ENCODE results near the gene JPH2. TPM values are rescaled to one million over a fixed set of nuclear protein-coding genes. Genes with fewer than 3 reads are reported as not detected.

The JPH2 gene
- total RNA-seq, 1 donor from 2014 or later, result 182 TPM

GRCh38 chr20:44115762-44116644, 71.0 kb downstream of the JPH2 start:
- intact Hi-C loops (cut with micrococcal nuclease), result no loop called here
- ATAC-seq (peak; percentile 26), DNase-seq (no peak)

- ATAC-seq, result no peak
- no peak for DNase-seq
- intact Hi-C loops (cut with micrococcal nuclease), result no loop called here
Observed at GRCh38 chr20:44115181-44115580, 71.8 kb downstream of the JPH2 start.

GRCh38 chr20:44113618-44114376, 73.2 kb downstream of the JPH2 start:
- intact Hi-C loops (cut with micrococcal nuclease), result no loop called here
- ATAC-seq (no peak), DNase-seq (no peak)

- ATAC-seq, result no peak
- intact Hi-C loops (cut with micrococcal nuclease), result no loop called here
- DNase-seq, result no peak
Observed at GRCh38 chr20:44112889-44113617, 73.9 kb downstream of the JPH2 start.

DNA sequence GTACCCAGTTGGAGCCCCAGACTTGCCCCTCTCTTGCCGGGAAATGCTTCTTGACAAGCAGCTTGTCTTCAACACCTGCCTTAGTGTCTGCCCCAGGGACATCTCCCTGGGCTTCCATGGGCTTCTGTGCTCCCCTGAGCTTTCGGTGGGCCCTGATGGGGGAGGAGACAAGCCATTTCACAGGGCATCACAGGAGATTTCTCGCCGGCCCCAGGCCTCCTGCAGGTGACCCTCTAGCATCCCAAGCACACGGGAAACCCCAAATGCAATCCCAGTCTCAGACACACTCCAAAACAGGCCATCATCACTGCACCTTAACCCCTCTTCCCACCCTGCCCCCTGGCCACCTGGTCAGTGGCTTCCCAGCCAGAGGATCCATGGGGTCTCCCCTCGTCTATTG, 74.5 kb downstream of the JPH2 start:
- DNase-seq, result no peak
- intact Hi-C loops (cut with micrococcal nuclease), result no loop called here
- no peak for ATAC-seq

GRCh38 chr20:44111712-44112335, 75.2 kb downstream of the JPH2 start:
- no peak for ATAC-seq
- intact Hi-C loops (cut with micrococcal nuclease), result no loop called here
- DNase-seq, result no peak

GRCh38 chr20:44110816-44111568, 76.0 kb downstream of the JPH2 start:
- ATAC-seq (no peak), DNase-seq (no peak)
- intact Hi-C loops (cut with micrococcal nuclease), result no loop called here

GRCh38 chr20:44109951-44110361, 77.0 kb downstream of the JPH2 start:
- no peak for DNase-seq
- intact Hi-C loops (cut with micrococcal nuclease), result no loop called here
- ATAC-seq, result peak; percentile 20

DNA sequence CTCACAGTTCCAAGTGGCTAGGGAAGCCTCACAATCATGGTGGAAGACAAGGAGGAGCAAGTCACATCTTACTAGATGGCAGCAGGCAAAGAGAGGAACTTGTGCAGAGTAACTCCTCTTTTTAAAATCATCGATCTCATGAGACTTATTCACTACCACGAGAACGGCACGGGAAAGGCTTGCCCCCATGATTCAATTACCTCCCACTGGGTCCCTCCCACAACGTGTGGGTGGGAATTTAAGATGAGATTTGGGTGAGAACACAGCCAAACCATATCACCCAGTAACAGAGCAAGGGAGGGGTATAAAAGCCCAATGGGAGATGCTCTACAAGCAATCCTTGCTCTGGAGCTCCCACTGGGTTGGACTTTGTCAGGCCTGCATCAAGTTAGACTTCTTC, 80.4 kb downstream of the JPH2 start:
- intact Hi-C loops (cut with micrococcal nuclease), result no loop called here
- no peak for ATAC-seq
- DNase-seq, result no peak

DNA sequence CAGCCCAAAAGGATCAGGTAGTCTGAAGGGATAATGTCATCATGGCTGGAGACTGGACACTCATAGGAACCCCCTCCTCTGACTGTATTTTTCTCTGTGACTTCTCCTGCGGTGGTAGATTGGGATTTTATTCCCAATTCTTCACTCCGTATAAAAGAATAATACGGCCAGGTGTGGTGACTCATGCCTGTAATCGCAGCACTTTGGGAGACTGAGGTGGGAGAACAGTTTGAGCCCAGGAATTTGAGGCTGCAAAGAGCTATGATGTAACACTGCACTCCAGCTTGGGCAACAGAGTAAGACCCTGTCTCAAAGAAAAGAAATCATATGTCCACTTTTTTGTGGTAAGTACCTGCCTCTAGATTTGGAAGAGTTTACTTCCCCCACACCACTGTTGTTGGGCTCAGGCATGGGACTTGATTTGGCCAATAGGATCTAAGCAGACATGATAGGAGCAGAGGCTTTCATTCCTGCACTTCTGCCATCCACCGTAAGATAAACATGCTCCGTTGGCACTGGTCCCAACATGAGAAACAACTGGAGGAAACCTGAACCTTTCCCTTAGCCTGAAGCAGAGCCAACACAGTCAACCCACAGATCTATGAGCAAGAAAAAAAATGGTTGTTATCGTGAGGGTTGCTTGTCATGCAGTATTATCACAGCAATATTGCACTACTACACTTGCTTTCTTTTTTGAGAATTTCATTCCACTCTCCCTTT, 82.0 kb downstream of the JPH2 start:
- intact Hi-C loops (cut with micrococcal nuclease), result no loop called here
- ATAC-seq, result peak; percentile 36
- DNase-seq, result no peak

DNA sequence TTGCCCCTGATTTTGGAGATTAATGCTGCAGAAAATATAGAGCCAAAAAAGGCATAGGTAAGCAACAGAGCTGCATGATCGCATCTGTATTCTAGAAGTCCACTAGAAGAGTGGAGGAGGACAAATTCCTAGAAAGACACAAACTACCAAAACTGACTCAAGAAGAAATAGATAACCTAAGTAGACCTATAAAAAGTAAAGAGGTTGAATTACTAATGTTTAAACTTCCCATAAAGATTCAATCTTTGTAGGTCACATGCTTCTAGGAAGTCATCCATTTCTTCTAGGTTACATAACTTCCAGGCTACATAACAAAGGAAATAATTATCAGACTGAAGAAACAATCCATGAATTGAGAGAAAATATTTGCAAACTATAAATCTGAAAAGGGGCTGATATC, 84.4 kb downstream of the JPH2 start:
- DNase-seq (no peak), ATAC-seq (no peak)
- intact Hi-C loops (cut with micrococcal nuclease), result no loop called here

DNA sequence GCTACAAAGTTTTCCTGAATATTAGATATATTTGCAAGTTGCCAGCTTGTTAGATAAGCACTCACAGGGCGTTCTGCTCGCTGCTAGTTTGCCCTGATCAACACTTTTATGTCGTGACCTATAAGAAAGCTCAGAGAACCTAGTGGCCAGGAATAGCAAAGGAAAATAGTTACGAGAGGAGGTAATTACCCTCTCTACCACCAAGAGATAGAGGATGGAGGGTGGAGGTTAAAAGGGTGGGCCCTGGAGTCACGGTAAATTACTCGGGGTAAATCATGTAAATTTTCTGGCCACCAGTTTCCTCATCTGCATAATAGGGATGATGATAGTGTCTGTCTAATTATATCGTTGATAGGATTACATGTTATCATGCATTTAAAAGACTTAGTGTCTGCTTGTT, 87.2 kb downstream of the JPH2 start:
- intact Hi-C loops (cut with micrococcal nuclease), result no loop called here
- no peak for ATAC-seq
- no peak for DNase-seq

- DNase-seq (no peak), ATAC-seq (peak; percentile 16)
- intact Hi-C loops (cut with micrococcal nuclease), result no loop called here
Observed at GRCh38 chr20:44098657-44099056, 88.3 kb downstream of the JPH2 start.

- intact Hi-C loops (cut with micrococcal nuclease), result no loop called here
- ATAC-seq, result peak; percentile 17
- no peak for DNase-seq
Observed at GRCh38 chr20:44098256-44098630, 88.7 kb downstream of the JPH2 start.

GRCh38 chr20:44097521-44098255, 89.3 kb downstream of the JPH2 start:
- DNase-seq, result no peak
- intact Hi-C loops (cut with micrococcal nuclease), result no loop called here
- ATAC-seq, result peak; percentile 59

DNA sequence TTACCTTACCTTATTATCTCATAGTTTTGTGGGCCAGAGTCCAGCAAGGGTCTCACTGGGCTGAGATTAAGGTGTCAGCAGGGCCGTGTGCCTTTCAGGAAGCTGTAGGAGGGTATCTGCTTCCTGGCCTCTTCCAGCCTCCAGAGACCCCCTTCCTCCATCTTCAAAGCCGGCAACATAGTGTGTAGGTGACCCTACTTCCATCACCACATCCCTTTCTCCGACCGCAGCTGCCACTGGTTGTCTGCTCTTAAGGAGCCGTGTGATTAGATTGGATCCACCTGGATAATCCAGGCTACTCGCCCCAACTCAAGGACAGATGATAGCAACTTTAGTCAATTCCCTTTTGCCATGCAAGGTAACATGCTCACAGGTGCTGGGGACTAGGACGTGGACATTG, 91.2 kb downstream of the JPH2 start:
- ATAC-seq (no peak), DNase-seq (no peak)
- intact Hi-C loops (cut with micrococcal nuclease), result no loop called here

GRCh38 chr20:44093249-44093582, 93.8 kb downstream of the JPH2 start:
- ATAC-seq (no peak), DNase-seq (no peak)
- intact Hi-C loops (cut with micrococcal nuclease), result no loop called here
